Measurements from ENCODE around the gene NT5C.

Gene NT5C

GRCh38 chr17:75090871-75091854 lies 40.4 kb downstream of the NT5C start:
- no peak for DNase-seq

GRCh38 chr17:75088465-75089417 lies 42.8 kb downstream of the NT5C start:
- no peak for DNase-seq

- DNase-seq = peak; percentile 12
Measured at GRCh38 chr17:75087558-75088453, 43.7 kb downstream of the NT5C start, which contains the start of gene SLC16A5. TSS of gene SLC16A5 (plus strand) at chr17:75087954. CDS start at chr17:75093637, 5,683 bp downstream.

DNA sequence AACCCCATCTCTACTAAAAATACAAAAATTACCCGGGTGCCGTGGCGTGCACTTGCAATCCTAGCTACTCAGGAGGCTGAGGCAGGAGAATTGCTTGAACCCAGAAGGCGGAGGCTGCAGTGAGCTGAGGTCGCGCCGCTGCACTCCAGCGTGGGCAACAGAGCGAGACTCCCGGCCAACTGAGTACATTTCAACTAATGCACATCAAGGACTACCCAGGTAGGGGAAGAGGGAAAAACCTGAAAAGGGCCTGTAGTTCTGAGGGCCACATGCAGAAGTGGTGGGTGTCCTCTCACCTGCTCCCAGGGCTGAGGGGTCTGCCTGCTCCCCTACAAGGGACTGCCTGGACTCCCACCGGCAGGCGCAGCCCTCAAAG lies 44.4 kb downstream of the NT5C start:
- DNase-seq = no peak

GRCh38 chr17:75086496-75087181 lies 44.9 kb downstream of the NT5C start:
- DNase-seq = no peak

DNA sequence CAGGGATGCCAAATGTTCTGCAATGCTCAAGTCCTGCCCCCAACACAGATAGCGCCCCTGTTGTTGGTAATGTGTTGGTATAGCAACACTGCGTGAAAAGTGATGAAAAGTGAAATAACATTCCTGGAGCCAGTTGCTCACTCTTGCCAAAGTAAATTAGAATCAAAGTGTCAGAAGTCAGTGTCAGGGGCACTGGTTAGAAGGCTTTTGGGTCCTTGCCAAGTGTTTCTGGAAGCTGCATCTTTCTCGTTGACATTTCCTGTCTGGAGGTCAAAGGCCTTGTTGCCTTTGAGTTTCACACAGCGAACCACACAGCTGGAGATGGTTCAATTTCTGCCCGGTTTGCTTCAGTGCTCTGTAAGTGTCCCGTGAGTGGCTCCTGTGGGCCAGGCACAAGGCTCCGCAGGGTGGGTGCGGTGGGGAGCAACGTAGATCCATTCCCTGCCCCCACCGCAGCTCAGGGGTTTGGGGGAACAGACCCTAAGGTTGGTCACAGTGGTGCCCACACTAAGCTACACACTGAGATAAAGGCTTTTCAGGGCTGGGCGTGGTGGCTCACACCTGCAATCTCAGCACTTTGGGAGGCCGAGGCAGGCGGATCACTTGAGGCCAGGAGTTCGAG lies 47.4 kb downstream of the NT5C start:
- DNase-seq = peak; percentile 21

- no peak for DNase-seq
Measured at GRCh38 chr17:75082683-75083082, 48.9 kb downstream of the NT5C start.

DNA sequence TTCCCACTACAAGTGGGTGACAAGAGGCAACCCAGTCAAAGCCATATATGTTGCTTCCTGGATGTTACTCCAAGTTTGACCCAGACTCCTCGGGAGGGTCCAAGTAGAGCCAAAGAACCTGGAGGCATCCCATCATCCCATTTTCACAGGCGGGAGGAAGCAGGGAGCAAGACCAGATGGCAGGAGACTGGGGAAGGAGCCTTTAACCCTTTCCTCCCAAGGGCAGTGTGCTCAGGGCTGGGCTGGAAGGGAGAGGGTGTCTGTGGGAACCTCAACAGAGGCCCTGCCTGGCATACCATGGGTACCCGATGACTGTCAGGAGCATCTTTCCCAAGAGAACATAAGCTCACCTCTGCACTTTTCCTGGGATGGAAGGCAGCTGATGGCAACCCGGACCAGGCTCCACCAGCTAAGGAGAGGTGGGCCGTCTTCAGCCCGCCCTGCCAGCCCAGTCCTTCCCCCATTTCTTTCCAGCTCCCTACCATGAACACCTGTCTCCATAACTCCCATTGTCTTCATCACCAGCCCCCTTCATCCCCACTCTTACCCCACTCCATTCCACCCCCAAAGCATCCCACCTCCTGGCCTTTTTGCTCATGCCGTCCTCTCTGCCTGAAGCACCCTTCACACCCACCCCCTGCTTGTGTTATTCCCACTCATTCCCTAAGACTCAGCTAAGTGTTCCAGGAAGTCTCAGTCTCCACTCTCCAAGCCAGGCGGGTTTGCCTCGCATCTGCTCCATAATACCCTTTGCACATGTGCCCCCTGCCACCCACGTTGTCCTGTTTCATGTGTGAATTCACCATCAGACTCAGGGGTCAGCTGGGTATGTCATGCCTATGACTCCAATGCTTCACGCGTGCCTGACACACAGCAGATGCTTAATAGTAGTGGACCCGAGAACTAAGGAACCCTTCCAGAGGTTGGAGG lies 49.7 kb downstream of the NT5C start:
- DNase-seq = no peak
